Frontal cortex (tissue), 4 donors: Measurements from ENCODE around the gene PCSK2. TPM values are rescaled to one million over a fixed set of nuclear protein-coding genes. Genes with fewer than 3 reads are reported as not detected.

Experiments
- DNase-seq, 2 donors: peaks; one replicate each; pipeline ENCODE4 v3.0.0; 2012; ENCODE audit warnings: low spot score in 2 of 2
- FAIRE-seq: peaks from 2 replicates; lab custom pipeline; 2012; peaks lifted over from hg19 to GRCh38; lab: Jason Lieb, UNC
- total RNA-seq: library from RNA; depleted of rRNA; stranded (reverse); fragments of >200 nt; gene quantifications from one replicate; pipeline ENCODE4 v1.2.3, GENCODE V29; 2014
- donor health status: control.
- donor health status: control.
- donor health status: control.

The PCSK2 gene
- total RNA-seq, 1 donor from 2014 or later: 15.9 TPM

- peak in 1 of 2 donors; percentile 21 for DNase-seq
- no peak for FAIRE-seq
Measured at GRCh38 chr20:17497821-17498580, 271.2 kb downstream of the PCSK2 start.

DNA sequence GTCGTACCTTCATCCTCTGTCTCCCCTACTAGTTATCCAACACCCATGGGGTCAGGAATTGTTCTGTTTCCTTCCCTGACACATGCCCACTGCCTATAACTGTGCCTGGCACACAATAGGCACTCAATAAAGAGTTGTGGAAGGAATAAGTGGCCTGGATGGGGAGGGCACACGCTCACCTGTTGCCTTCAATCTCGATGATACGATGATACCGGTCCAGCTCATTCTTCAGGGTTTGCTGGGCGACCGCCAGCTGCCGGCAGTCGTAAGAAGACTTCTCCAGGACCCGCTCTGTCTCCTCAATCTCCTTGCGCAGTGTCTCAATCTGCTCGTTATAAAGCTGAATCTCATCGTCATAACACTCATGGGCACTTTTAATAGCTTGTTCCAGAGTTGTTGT lies 271.8 kb downstream of the PCSK2 start:
- FAIRE-seq: no peak
- no peak for DNase-seq

DNA sequence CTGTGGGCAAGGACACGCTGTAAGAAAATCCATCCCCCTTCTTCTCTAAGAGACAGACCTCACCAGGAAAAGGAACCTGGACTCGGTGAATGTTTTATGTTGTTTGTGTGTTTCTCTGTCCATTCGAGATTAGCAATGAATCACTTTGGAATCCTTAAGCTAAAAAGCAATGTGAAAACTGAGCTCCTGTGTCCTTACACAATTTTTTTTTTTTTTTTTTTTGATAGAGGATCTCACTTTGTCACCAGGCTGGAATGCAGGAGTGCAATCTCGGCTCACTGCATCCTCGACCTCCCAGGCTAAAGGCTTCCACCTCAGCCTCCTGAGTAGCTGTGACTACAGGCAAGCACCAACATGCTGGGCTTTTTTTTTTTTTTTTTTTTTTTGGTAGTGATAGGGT lies 272.2 kb downstream of the PCSK2 start:
- FAIRE-seq: no peak

DNA sequence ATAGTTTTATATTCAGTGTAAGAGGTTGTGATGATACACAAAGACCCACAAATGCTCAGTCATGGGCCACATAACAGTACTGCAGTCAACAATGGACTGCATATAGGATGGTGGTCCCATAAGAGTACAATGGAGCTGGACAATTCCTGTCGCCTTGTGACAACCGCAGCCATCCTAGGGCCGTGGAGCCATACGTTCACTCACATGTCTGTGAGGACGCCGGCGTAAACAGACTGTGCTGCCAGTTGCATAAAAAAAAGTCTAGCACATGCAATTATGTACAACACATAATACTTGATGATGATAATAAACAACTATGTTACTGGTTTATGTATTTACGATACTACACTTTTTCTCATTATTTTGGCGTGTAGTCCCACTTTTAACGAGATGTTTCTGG lies 273.4 kb downstream of the PCSK2 start:
- FAIRE-seq: no peak
- DNase-seq: no peak

More for the DNA sequence above, 272.2 kb downstream of the PCSK2 start:
- DNase-seq: no peak

DNA sequence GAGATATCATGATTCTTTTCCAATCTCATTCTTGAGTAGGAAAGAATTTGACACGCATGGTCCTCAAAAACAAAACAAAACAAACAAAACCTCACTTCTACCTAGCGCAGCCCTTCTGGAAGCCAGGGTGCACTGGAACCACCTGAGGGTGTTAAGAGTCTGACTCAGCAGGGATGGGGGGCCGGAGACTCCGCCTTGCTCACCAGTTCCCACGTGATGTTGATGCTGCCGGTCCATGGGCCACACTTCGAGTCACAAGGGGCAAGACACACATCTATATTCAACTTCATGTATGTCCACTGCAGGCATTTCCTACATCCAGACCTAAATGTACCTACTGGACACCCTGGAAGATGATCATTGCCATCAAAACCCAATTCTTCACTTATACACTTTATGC lies 274.0 kb downstream of the PCSK2 start:
- FAIRE-seq (no peak), DNase-seq (no peak)

DNA sequence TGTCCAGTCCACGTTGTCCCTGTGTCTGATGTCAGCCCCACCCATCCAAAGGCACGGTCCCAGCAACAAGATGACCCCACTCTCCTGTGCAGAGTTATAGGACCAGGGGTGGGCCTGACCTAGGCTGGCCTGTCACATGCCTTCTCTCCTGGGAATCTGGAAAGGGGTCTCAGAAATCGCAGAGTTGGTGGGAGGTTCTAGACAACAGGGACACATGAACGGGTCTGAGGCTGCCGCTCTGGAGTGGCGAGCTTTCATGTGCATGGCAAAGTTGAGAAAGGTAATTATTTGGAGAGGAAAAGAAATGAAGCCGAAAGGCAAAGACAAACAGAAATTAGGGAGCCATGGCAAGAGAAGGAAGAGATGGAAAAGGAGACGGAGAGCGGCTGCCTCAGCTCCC lies 274.9 kb downstream of the PCSK2 start:
- no peak for FAIRE-seq
- no peak for DNase-seq

GRCh38 chr20:17502105-17502504 lies 275.3 kb downstream of the PCSK2 start:
- FAIRE-seq (no peak), DNase-seq (no peak)

DNA sequence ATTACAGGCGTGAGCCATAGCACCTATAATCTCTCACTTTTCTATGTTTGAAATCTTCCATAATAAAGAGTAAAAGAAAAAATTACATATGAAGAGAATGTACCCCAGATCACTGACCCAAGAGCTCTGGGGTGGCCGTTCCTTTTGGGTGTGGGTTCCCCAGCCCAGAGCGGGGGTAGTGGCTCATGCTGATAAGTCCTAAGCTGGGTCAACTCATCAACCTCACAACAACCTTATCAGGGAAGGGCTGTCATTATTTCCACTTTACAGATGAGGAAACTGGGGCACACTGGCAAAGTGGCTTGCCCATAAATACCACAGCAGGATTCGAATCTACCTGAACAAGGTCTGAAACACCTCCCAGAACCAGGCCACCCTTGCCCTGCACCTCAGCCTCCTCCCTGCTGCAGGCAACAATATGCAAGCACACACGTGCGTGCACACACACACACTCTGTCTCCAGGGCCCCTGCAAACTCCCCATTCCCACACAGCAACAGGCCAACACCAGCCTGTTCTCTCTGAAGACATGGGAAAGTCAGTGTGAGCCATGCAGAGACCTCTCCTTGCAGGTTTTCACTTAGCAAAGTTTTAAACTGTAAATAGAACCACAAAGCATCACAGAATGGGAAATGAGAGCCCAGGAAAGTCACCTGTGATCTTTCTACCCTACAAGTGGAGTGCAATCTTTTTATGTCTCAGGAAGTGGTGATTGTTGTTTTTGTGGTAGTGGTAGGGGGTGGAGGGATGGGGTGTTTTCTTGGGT lies 276.6 kb downstream of the PCSK2 start:
- no peak for FAIRE-seq

DNA sequence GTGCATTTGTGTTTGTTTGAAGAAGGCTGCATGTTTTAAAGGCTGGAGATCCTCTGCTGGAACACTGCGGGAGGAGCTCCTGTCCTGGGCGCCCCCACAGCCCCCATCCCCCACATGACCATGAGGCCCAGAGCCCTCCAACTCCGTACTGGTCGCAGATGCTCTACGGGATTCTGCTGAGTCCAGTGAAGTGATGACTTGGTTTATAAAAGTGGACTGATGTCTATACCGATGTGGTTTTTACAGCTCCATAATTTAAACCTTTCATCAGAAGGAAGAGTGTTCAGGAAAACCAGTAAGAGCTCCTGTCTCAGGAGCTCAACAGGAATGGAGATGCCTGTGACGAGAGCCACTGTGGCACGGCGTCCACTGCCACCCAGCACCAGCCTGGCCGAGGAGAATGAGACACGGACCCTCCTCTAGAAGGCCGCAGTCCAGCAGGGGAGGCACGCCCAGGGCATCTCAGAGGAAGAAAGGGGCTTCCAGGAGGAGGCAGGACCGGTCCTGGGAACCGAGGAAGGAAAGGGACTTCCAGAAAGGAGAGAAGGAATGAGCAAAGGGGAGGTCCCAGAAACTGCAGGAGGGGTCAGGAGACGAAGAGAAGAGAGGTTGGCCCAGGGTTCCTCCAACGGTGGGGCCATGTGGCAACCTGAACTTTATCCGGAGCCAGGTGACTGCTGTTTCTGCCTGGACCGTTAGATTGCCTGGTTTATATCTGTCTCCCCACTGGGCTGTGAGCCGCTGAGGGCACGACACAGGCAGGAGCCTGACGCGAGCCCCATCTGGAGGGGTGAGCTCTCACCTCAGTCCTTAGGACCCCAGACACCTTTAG lies 277.4 kb downstream of the PCSK2 start:
- DNase-seq (no peak), FAIRE-seq (no peak)

More for the DNA sequence above, 276.6 kb downstream of the PCSK2 start:
- DNase-seq: no peak

GRCh38 chr20:17504898-17505635 lies 278.2 kb downstream of the PCSK2 start:
- FAIRE-seq: peak; percentile 90
- peak; percentile 47 to 60 for DNase-seq

DNA sequence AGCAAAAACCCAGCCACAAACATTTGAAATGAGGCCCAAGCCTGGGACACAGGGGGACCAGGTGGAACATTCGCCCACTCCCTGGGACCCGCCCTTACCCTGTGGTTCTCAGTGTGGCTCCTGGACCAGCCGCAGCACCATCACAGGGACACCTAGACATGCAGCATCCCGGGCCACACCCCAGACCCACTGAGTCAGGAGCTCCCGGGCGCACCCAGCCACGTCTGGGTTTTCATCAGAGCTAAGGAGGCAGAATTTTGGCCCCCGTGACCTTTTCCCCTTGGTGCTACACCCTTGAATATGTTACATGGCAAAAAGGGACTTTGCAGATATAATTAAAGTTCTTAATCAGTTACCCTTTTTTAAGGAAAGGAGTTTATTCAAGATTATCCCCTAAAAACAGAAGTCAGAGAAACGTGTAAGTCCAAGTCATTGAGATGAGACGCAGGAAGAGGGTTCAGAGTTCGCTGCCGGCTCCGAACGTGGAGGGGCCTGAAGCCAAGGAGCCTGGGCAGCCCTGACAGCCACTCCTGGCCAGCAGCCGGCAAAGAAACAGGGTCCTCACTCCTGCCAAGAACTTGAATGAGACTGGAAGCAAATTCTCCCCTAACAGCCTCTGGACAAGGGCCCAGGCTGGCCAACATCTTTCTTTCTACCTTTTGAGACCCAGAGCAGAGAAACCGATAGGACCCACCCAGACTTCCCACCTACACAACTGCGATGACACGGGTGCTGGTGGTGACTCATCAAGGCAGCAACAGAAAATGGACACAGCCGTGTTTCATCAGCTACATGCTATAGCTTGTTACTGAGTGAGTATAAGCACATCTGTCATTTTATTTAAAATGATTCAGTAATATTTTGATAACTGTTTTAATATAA lies 279.0 kb downstream of the PCSK2 start:
- DNase-seq: no peak

DNA sequence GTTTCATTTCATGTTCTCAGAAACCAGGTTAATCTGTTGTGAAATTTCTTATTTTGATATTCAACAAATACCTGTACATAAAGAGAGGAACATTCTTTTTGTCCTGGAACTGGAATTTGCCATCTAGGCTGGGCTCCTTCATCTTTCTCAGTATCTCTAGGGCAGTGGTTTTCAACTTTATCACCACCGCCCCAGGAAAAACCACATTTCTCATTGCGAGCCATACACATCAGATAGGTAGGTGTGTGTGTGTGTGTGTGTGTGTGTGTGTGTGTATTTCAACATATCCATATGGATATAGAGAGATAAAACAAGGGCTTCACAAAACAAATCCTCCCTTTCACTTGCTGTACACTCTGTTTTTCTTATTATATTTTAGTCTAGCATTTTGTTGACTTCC lies 280.2 kb downstream of the PCSK2 start:
- FAIRE-seq (no peak), DNase-seq (no peak)

More for the DNA sequence above, 279.0 kb downstream of the PCSK2 start:
- FAIRE-seq: no peak

DNA sequence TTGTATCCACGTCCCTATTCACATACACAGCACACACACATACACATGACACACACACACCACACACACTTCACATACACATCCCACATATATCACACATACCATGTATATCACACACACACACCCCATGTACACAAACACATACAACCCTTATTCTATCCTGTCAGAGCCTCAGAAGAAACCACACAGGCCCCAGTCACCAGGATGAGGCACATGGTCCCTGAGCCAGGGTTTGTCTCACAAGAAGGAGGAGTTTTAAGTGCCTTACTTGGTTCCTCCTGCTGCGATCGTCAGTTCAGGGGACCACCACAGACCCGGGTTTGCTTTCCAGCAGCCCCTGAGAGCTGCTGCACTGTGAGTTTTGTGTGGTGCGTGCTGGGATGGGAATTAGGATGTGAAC lies 280.7 kb downstream of the PCSK2 start:
- DNase-seq (no peak), FAIRE-seq (no peak)

DNA sequence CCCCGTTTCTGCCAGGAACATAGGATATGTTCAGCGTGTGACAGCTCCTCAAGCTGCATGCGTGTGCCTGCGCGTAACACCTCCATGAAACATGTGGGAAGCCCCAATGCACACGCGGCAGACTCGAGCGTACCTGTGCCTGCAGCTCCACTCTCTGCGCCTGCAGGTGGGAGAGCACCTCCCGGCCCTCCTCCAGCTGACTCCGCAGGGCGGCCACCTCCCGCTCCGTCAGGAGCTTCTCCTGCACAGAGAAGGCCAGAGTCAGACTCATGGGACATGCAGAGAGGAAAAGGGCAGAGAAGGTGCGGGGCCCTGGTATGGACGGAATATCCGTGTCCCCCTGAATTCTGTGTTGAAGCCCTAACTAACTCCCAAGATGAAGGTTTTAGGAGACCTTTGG lies 281.9 kb downstream of the PCSK2 start:
- FAIRE-seq (no peak), DNase-seq (no peak)

DNA sequence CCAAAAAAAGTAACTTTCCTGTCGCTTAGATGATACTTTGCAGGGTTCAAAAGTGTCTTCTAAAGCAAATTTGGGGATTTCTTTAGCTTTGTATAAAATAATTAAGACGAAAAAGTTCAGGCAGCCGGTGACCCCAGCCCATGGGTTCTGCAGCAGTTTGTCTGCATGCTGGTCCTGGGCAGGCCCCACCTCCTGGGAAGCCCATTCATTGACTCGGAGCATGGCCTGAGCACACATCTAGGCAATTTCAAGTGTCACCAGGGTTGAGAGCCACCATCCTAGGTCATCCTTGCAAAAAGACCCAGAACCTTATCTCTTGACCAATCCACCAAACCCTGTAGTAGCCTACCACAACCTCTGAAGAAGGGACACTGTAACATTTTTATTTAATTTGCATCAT lies 283.7 kb downstream of the PCSK2 start:
- DNase-seq (no peak), FAIRE-seq (no peak)

DNA sequence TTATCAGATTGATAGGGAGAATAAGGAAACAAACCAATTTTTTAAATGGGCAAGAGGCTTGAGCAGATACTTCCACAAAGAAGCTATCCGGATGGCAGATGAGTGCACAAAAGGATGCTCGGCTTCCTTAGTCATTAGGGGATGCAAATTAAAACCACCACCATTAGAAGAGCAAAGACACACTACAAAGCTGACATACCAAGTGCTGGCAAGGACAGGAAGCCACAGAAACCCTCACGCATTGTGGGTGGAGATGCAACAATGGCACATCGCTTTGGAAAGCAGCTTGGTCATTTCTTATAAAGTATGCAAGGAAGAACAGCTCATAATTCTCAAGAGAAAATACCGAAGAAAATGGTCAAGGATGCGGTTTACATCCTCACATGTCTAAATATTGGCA lies 284.6 kb downstream of the PCSK2 start:
- FAIRE-seq: no peak
- no peak for DNase-seq

DNA sequence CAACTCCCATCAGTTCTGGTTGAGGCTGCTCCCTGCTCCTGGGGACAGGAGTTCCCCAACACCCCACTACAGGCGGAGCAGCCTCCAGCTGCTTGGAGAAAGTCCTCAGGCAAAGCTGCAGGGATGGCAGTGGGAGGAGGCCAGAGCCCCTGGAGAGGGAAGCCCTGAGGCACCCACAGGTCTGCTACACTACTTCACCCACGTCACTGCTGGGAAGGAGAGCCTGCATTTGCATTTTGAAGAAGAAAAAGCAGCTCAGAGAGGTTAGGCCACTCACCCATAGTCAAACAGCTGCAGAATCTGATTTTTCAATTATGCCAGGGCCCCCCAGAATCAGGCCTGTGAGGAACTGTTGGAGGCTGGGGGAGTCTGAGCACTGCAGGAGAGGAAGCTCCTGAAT lies 287.1 kb downstream of the PCSK2 start:
- DNase-seq (no peak), FAIRE-seq (no peak)

- DNase-seq (no peak), FAIRE-seq (no peak)
Measured at GRCh38 chr20:17515053-17515452, 288.2 kb downstream of the PCSK2 start.
